ENCODE data around the gene ANO2.

GRCh38 chr12:5872745-5873144 lies 72.3 kb downstream of the ANO2 start:
- TF ChIP-seq SP1 (IDR thresholded peaks at IDR 0.05) (no peak), EGR1 (IDR thresholded peaks at IDR 0.05; ENCODE audit: low read depth in 2 of 2) (no peak)

Measured in liver (tissue), 2 donors.